H9 (cell line): ENCODE results near the gene POU2F1. TPM values are rescaled to one million over a fixed set of nuclear protein-coding genes. Genes with fewer than 3 reads are reported as not detected.

Source experiments
- DNase-seq: peaks from one replicate; pipeline ENCODE4 v3.0.0-alpha.2; 2017
- H2AFZ ChIP-seq: one replicate; pipeline ENCODE4 v1.6.1; 2013; ENCODE audit warnings: mild to moderate bottlenecking, low read length, control low read depth, moderate library complexity
- H2AK5ac ChIP-seq: 2 replicates; pipeline ENCODE4 v1.6.1; 2013; ENCODE audit warnings: low read length, control low read depth, mixed read lengths; ENCODE audit not compliant: insufficient read length
- H2BK120ac ChIP-seq: one replicate; pipeline ENCODE4 v1.6.1; 2013; ENCODE audit warnings: low read depth, mild to moderate bottlenecking, low read length, control low read depth, inconsistent platforms; ENCODE audit not compliant: poor library complexity, severe bottlenecking
- H2BK12ac ChIP-seq: 2 replicates; pipeline ENCODE4 v1.6.1; 2013; ENCODE audit warnings: low read length, control low read depth, mixed read lengths, low read depth; ENCODE audit not compliant: insufficient read length
- H2BK15ac ChIP-seq: 2 replicates; pipeline ENCODE4 v1.6.1; 2013; ENCODE audit warnings: low read depth, low read length, control low read depth
- H2BK20ac ChIP-seq: one replicate; pipeline ENCODE4 v1.6.1; 2013; ENCODE audit warnings: low read depth, mild to moderate bottlenecking, low read length, control low read depth, inconsistent platforms; ENCODE audit not compliant: poor library complexity, severe bottlenecking
- H2BK5ac ChIP-seq: 2 replicates; pipeline ENCODE4 v1.6.1; 2013; ENCODE audit warnings: low read length, control low read depth, mixed read lengths; ENCODE audit not compliant: insufficient read length
- H3K14ac ChIP-seq: 2 replicates; pipeline ENCODE4 v1.6.1; 2013; ENCODE audit warnings: low read length, control low read depth; ENCODE audit not compliant: insufficient read depth
- H3K18ac ChIP-seq: 2 replicates; pipeline ENCODE4 v1.6.1; 2013; ENCODE audit warnings: low read depth, mild to moderate bottlenecking, mixed read lengths, low read length, control low read depth; ENCODE audit not compliant: insufficient read length
- H3K23ac ChIP-seq: 2 replicates; pipeline ENCODE4 v1.6.1; 2013; ENCODE audit warnings: low read length, control low read depth, mixed read lengths, low read depth; ENCODE audit not compliant: insufficient read length
- H3K23me2 ChIP-seq: 2 replicates; pipeline ENCODE4 v1.6.1; 2013; ENCODE audit warnings: low read depth, mild to moderate bottlenecking, mixed read lengths, low read length, control low read depth; ENCODE audit not compliant: insufficient read length, poor library complexity, severe bottlenecking
- H3K27ac ChIP-seq: 2 replicates; pipeline ENCODE4 v1.5.1; 2013; ENCODE audit warnings: low read length, control low read depth, mixed read lengths, low read depth; ENCODE audit not compliant: insufficient read length
- H3K27me3 ChIP-seq: 2 replicates; pipeline ENCODE4 v1.6.1; 2013; ENCODE audit warnings: low read length, control low read depth, inconsistent platforms; ENCODE audit not compliant: insufficient read depth
- H3K4ac ChIP-seq: 2 replicates; pipeline ENCODE4 v1.6.1; 2013; ENCODE audit warnings: low read depth, mild to moderate bottlenecking, control low read depth, inconsistent platforms, low read length, moderate library complexity
- H3K4me1 ChIP-seq: 2 replicates; pipeline ENCODE4 v1.6.1; 2013; ENCODE audit warnings: low read length, control low read depth, inconsistent platforms; ENCODE audit not compliant: insufficient read depth
- H3K4me2 ChIP-seq: 2 replicates; pipeline ENCODE4 v1.6.1; 2013; ENCODE audit warnings: low read length, control low read depth, mixed read lengths; ENCODE audit not compliant: insufficient read length, insufficient read depth
- H3K56ac ChIP-seq: 2 replicates; pipeline ENCODE4 v1.6.1; 2013; ENCODE audit warnings: low read depth, mild to moderate bottlenecking, mixed read lengths, low read length, control low read depth; ENCODE audit not compliant: insufficient read length
- H3K79me1 ChIP-seq: 2 replicates; pipeline ENCODE4 v1.6.1; 2013; ENCODE audit warnings: low read depth, mild to moderate bottlenecking, moderate library complexity, low read length, control low read depth, inconsistent platforms; ENCODE audit not compliant: insufficient read depth, poor library complexity, severe bottlenecking
- H3K79me2 ChIP-seq: 2 replicates; pipeline ENCODE4 v1.6.1; 2013; ENCODE audit warnings: low read length, control low read depth, inconsistent platforms; ENCODE audit not compliant: insufficient read depth
- H3K9ac ChIP-seq: 2 replicates; pipeline ENCODE4 v1.6.1; 2013; ENCODE audit warnings: low read length, control low read depth, mixed read lengths; ENCODE audit not compliant: insufficient read length; ENCODE audit errors: extremely low read depth
- H3K9me3 ChIP-seq: one replicate; pipeline ENCODE4 v1.6.1; 2013; ENCODE audit warnings: low read depth, low read length, inconsistent platforms; ENCODE audit not compliant: control insufficient read depth
- H3T11ph ChIP-seq: one replicate; pipeline ENCODE4 v1.6.1; 2013; ENCODE audit warnings: mild to moderate bottlenecking, low read length, control low read depth, inconsistent platforms
- H4K20me1 ChIP-seq: one replicate; pipeline ENCODE4 v1.6.1; 2013; ENCODE audit not compliant: control insufficient read depth, insufficient read length, insufficient read depth
- H4K5ac ChIP-seq: 2 replicates; pipeline ENCODE4 v1.6.1; 2013; ENCODE audit warnings: low read depth, mild to moderate bottlenecking, mixed read lengths, low read length, control low read depth; ENCODE audit not compliant: insufficient read length
- H4K8ac ChIP-seq: replicated peaks from 2 replicates; pipeline ENCODE4 v1.6.1; 2013; ENCODE audit warnings: low read length, control low read depth, mixed read lengths, low read depth; ENCODE audit not compliant: insufficient read length
- H4K91ac ChIP-seq: 2 replicates; pipeline ENCODE4 v1.6.1; 2013; ENCODE audit warnings: low read depth, mild to moderate bottlenecking, moderate library complexity, mixed read lengths, low read length, control low read depth; ENCODE audit not compliant: insufficient read length
- H3K27ac Mint-ChIP-seq, 3 experiments: 2 replicates in 2 of 3; 3 replicates in 1 of 3; pipeline ENCODE4 v1.8.0; 2020 to 2021; ENCODE audit warnings: mixed read lengths in 3 of 3, mild to moderate bottlenecking in 1 of 3, moderate library complexity in 1 of 3
- H3K27me3 Mint-ChIP-seq: 2 replicates; pipeline ENCODE4 v1.8.0; 2021; ENCODE audit warnings: low read depth, mild to moderate bottlenecking, moderate library complexity, mixed read lengths
- H3K36me3 Mint-ChIP-seq, 3 experiments: 2 replicates in 2 of 3; 3 replicates in 1 of 3; pipeline ENCODE4 v1.8.0; 2020 to 2021; ENCODE audit warnings: low read depth in 3 of 3, mixed read lengths in 3 of 3; ENCODE audit not compliant: insufficient read depth in 1 of 3
- H3K4me1 Mint-ChIP-seq, 2 experiments: 2 replicates each; pipeline ENCODE4 v1.8.0; 2020; ENCODE audit warnings: mixed read lengths in 2 of 2
- H3K4me3 Mint-ChIP-seq, 2 experiments: 2 replicates in 1 of 2; 3 replicates in 1 of 2; pipeline ENCODE4 v1.8.0; 2020 to 2021; ENCODE audit warnings: mild to moderate bottlenecking in 2 of 2, mixed read lengths in 2 of 2, moderate library complexity in 1 of 2
- H3K9me3 Mint-ChIP-seq, 2 experiments: 2 replicates in 1 of 2; 3 replicates in 1 of 2; pipeline ENCODE4 v1.8.0; 2020; ENCODE audit warnings: mild to moderate bottlenecking in 2 of 2, mixed read lengths in 2 of 2, moderate library complexity in 1 of 2
- CTCF ChIP-seq: fragments of 200-600 bp; sonication (generic); conservative IDR thresholded peaks from 3 replicates; pipeline ENCODE4 v1.8.0; 2021; ENCODE audit warnings: antibody characterized with exemption, mild to moderate bottlenecking
- WGBS: extraction: QIAGEN DNeasy Blood & Tissue Kit; methylation state at CpG from one replicate; pipeline ENCODE4 v1.1.7; 2013; ENCODE audit warnings: missing lambda C conversion rate, low lambda C conversion rate, mixed read lengths; ENCODE audit not compliant: insufficient read length; ENCODE audit errors: extremely low coverage; 5-methylcytosine and 5-hydroxymethylcytosine counted together
- total RNA-seq: library from RNA; stranded (reverse); gene quantifications from 2 replicates; pipeline ENCODE4 v1.2.1, GENCODE V29; 2021

The POU2F1 gene
- total RNA-seq, 1 experiment from 2014 or later: 62.5 TPM

DNA sequence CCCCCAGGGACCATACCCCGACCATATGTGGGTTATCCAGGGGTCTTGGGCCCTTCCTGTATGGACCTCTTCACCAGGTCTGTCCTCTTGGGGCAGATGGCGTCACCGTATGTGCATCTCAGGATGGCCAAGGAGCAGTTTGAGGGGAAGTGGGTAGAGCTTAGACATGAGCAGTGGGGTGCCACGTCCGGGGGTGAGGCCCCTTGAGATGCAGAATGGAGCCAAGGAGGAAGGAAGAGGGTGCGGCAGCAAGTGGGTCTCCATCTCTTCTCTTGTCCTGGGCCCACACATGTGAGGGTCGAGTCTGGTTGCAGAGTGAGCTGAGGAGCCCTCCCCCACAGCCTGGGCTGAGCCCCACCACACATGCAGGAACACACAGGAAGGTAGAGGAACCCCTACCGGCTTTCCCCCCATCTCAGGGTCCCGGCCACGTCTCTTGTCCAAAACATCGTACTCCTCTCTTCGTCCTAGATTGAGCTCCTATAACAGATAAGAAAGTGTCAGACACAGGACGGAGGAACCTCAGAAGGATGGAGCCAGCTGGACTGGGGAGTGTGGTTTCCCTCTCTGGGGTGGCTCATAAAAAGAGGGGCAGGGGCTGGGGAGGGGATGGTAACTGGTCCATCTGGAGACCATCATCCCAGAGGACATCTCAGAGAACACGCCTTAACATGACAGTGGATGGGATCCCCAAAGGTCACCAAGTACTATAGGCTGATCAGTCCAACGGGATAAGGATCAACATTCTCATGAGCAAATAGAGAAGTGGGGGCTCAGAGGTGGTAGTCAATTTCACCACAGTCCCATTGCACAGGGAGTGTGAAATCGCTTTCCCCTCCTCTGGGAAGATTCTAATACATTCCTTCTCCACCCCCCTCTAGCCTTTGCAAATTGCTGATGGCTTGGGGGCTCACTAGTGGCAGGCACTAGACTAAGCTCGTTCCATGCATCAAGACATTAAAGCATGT, 217.8 kb downstream of the POU2F1 start:
- H3K9ac ChIP-seq: no peak overlapping the region
- no CpG with 5 or more reads among the region's 17 CpGs for WGBS

More for the DNA sequence above, 217.8 kb downstream of the POU2F1 start:
- Histone ChIP-seq H2BK15ac (no peak overlapping the region), H3K4ac (no peak overlapping the region), H4K5ac (no peak overlapping the region), H3K4me2 (peak overlapping the region; percentile 52), H3T11ph (no peak overlapping the region), H2BK120ac (no peak overlapping the region), H4K8ac (no peak overlapping the region), H3K27me3 (peaks cover 10% of the 10 kb centered on the region; the same call in 1 of the 2 replicates), H3K23ac (no peak overlapping the region), H4K91ac (no peak overlapping the region), H3K27ac (no peak overlapping the region), H3K79me2 (no peaks in the 10 kb centered on the region), H3K56ac (no peak overlapping the region), H3K23me2 (peaks cover 6% of the 10 kb centered on the region), H2BK12ac (no peak overlapping the region), H3K79me1 (no peaks in the 10 kb centered on the region), H3K4me1 (0 out of 2 replicates have a peak, but pooled peaks cover 4% of the 10 kb centered on the region), H3K18ac (no peak overlapping the region), H3K9me3 (no peaks in the 10 kb centered on the region), H2BK20ac (no peak overlapping the region), H3K14ac (no peak overlapping the region), H2AFZ (no peak overlapping the region), H2BK5ac (no peak overlapping the region), H4K20me1 (no peaks in the 10 kb centered on the region), H2AK5ac (no peak overlapping the region)
- no peak for DNase-seq
- peaks cover 0 to 4% of the 10 kb centered on the region in 2 experiments; a peak in 3 of 5 replicates for H3K9me3 Mint-ChIP-seq
- TF ChIP-seq CTCF: no peak
- peaks cover 0 to 5% (median 0%) of the 10 kb centered on the region in 3 experiments; a peak in 3 of 7 replicates for H3K36me3 Mint-ChIP-seq
- peak overlapping the region; percentile 55 to 70; a peak in 4 of 5 replicates for H3K4me3 Mint-ChIP-seq
- H3K4me1 Mint-ChIP-seq: peaks cover 12 to 17% of the 10 kb centered on the region in 2 experiments
- H3K27ac Mint-ChIP-seq: no peak overlapping the region
- H3K27me3 Mint-ChIP-seq: peaks cover 59% of the 10 kb centered on the region
